GM19467 (cell line): Measurements from ENCODE around the gene ARHGAP25.

ENCODE experiments used
- ATAC-seq: cut with Tn5 transposase; IDR thresholded peaks from one replicate; pipeline ENCODE4 v1.9.1; 2021; ENCODE audit warnings: mild to moderate bottlenecking, moderate library complexity; ENCODE audit not compliant: unreplicated experiment

The ARHGAP25 gene

DNA sequence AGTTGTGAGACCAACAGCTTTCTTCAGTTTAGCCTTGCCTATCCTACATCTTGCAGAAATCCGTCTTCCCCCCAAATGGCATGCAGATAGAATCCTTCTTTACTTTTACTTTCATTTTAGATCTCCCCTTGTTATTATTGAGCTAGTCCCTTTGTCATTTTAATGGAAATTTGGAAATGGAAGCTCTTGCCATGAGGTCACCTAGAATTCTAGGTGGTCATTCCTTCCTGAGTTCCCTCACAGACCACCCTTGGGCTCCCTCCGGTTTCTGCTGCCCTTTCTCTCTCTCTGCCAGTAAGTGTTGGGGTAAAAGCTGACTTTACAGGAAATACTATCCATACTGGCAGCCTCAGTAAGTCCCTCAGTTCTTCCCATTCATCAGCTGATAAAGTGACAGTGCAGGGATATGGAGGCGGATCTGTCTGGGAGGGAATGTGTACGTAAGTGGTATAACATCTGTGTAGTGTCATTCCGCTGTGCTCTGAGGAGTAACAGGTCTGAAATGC lies 30.2 kb downstream of the ARHGAP25 start:
- ATAC-seq: no peak

DNA sequence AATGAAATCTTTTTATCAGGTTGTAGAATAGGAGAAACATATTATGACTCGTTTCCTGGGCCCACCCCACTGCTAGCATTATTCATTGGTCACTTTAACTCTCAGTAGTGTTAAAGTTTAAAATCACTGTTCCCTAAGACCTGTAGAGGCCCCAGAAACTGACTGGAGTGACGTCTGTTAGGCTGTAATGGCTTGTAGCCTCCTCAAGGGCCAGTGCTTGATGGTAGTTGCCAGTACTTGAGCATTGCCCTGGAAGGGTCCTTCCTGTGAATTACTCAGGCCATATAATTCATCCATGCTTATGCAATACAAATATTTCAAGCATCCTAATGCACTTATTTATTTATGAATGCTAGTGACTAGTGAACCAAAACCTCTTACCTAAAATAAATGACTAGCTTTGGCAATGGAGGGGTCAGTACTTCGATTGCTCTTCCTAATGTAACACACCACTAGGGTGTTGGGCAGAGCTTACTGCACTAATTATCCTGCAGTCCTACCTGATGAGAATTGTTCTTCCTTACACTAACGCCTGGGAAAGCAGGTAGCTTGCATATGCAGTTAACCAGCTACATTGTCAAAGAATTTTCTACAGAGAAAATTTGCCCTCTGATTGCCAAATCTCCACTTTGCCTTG lies 31.2 kb downstream of the ARHGAP25 start:
- ATAC-seq: peak; percentile 4

DNA sequence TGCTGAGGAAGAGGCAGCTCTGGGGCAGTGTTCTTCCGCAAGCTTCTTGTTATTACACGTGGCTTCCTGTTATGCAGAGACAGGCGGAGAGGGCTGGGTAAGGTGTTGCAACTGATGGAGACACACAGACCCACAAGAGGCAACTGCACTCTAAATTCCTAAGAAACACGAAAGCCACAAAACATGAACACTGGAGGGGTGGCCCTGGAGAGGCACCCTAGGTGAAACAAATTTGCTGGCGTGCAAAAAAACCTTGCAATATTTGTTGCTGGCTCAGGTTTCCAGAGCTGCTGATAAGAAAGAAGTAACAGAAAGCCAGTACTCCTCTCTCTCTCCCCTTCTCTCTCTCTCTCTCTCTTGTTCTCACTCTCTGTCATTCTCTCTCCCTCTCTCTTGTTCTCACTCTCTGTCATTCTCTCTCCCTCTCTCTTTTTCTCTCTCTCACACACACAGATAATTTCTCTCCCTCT lies 31.8 kb downstream of the ARHGAP25 start:
- peak; percentile 40 for ATAC-seq

DNA sequence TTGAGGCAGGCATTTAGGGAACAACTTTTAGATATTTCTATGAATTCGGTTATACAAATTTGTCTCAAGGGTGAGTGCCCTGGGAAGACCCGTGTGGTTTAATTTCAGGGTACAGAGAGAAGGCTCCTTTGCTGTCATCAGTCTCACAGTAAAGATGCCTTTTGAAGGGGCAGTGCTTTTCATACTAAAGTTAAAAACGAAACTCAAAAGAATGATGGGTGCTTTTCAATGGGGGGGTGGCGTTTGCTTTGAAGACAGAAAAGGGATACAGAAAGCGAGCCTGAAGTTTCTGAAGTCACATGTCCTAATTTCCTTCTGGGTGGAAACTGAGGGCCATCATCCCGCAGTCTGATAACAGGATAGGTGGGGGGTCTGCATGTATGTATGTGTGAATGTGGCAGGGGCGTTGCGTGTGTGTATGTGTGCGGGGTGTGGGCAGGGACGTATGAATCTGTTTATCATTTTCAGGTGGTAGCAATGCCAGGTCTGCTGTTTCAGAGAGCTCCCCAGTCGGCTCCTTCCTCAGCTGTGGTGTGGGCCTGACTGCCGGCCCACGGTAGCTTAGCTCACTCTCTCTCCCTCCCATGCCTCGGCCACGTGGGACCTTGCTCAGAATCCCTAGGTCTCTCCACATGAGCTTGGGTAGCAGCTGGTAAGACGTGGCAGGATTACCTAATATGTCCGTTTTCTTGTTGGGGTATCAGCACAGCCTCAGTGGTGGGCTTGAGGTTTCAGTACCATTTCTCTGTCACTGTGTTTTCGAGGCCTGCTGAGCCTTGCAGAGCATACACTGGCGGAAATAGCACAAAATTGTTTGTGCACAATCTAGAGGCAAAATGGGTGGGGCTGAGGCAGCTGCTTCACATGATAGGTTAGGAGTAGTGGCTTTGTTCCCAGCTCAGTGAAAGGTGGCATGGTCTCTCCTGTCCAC lies 32.7 kb downstream of the ARHGAP25 start:
- ATAC-seq: peak; percentile 40

DNA sequence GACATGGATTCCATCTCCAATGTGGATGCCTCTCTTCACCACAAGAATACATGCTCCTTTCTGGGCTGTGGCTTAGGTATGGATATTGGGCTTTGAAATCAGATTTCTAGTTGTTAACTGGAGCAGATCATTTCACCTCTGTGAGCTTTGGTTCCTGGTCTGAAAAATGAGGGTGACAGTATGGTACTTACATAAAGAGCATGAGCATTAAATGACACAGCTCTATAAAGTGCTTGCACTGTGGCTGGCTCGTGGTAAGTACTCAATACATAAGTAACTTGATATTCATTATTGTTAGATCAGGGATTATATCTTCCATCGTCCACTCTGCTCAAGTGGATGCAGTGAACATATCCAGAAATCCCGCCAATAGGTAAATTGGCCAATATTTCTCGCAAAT lies 33.4 kb downstream of the ARHGAP25 start:
- ATAC-seq: no peak

DNA sequence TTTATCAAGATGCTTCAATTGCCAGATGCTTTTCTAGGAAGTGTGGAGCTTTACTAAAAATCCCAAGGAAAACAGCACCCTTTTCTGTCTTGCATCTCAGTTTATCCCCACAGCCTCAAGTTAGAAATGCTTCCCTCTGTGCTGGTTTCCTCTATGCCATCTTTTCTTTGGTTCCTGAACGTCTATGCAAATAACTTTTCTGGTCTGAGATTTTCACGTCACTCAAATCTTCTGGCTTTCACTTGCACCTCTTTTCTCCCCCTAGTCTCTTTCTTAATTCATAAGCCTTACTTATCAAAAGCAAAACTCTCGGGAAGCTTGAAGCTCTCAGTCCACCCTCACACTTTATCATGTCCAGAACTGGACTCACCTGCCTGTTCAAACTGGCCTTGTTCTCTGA lies 33.9 kb downstream of the ARHGAP25 start:
- ATAC-seq: no peak

DNA sequence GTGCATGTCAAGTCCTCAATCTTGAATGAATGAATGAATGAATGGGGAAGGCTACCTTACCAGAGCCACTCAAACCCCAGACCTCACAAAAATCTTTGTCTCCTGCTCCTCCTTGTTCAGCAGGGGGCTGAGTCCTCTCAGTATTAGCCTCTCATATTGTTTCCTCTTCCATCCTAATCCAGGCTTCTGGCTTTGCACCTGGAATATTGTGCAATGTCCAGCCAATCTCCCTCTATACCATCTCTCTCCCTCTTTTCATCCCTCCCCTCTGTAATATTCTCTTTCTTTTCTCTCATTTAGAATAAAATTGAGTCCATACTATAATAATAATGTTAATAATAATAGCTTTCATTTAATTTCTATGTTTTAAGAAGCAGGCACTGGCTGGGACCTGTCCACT lies 34.3 kb downstream of the ARHGAP25 start:
- no peak for ATAC-seq

DNA sequence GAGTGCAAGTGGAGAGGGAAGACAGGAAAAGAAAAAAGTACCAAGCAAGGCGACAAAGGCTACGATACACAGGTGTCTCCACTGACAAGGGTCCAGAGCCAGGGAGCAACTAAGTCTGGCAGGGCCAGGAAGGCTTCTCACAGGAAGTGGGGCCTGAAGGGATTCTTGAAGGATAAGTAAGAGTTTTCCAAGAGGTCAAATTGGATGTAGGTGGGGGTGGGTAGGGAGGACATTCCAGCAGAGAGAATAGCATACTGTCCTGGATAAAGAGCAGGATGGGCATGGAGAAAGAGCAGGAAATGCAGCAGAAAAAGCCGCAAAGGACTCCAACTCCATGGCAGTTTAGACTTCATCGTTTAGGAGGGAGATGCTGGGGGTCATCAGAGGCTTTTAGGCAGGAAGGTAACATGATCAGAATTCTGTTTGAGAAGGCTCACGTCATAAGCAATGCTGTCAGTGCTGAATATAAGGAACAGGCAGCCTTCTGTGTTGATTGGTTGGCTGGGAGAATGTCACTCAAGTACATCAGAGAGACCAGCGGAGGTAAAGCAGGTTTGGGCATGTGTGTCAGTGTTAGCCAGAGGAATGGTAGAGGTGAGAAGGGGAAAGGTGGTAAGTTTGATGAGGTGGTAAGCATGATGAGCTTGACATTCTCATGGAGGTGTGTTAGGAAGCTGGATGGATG lies 35.1 kb downstream of the ARHGAP25 start:
- no peak for ATAC-seq

DNA sequence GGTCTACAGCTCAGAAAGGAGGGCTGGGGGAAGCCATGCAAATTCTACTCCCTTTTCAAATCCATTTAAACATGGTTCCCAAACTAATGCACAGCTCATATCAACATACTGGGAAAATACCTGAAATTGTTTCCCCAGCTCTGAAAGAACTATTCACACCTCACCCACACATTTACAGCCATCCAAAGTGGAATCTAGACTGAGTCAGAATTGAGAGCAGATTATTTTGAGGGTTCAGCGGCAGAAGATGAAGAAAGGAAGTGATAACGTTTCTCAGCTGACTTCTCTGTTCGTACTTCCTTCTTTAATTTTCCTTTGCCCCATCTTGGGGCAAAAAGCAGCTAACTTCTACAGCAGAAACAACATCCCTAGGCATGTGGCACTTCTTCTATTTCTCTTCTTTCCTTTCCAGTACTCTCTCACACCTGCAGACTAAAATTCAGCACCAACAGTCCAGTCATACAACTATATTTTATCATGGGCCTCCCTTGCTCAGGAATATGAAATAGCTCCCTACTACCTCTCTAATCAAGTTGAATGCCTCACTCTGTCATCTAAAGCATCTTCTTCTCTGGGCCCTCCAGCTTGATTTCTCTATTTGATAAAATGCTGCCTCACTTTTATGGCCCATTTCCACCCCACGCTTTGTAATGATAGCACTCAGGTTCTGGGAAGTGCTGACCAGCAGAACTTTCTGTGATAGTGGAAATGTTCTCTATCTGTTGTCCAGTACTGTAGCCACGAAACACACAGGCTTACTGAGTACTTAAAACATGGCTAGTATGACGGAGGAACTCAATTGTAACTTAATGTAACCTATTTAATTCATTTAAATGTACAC lies 35.9 kb downstream of the ARHGAP25 start:
- ATAC-seq: no peak

DNA sequence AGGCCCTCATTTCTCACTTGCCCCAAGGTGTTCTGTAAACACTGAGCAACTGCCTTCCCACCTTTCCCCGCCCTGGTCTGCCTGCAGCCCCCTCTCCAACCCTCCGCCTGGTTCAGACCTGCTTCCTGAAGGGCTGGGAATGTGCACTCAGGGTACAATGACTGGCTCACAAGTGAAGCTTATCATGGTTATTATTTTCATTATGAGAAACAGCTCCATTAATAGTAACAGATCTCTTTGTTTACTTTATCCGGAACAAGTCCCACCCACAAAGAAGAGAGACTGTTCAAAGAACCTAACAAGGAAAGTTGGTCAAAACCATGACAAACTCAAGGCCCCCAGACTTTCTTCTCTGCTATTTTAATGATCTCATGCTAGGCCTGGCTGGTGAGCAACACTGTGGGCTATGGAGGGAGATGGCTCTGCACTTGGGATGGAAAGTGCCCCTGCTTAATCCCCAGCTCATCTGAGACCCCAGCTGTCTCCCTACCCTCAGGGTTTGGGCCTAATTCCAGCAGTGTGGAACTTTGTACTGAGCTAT lies 36.7 kb downstream of the ARHGAP25 start:
- no peak for ATAC-seq

DNA sequence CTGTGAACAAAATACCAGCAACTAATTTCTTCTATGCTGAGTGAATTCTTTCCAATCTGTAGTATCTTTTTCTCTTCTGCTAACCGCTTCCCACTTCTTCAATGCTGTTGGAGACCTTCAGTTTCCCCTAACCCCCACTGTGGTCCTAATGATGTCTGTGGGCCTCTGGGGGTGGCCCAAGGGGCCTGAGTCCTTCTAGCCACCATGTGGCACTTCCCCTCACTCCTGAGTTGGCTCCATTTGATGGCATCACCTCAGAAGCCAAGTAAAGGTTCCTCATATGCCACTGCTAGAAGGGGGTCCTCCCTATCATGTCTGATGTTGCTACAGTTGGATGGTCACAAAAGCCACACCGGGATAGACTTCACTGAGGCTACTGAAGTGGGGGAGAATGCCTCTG lies 37.5 kb downstream of the ARHGAP25 start:
- ATAC-seq: no peak

DNA sequence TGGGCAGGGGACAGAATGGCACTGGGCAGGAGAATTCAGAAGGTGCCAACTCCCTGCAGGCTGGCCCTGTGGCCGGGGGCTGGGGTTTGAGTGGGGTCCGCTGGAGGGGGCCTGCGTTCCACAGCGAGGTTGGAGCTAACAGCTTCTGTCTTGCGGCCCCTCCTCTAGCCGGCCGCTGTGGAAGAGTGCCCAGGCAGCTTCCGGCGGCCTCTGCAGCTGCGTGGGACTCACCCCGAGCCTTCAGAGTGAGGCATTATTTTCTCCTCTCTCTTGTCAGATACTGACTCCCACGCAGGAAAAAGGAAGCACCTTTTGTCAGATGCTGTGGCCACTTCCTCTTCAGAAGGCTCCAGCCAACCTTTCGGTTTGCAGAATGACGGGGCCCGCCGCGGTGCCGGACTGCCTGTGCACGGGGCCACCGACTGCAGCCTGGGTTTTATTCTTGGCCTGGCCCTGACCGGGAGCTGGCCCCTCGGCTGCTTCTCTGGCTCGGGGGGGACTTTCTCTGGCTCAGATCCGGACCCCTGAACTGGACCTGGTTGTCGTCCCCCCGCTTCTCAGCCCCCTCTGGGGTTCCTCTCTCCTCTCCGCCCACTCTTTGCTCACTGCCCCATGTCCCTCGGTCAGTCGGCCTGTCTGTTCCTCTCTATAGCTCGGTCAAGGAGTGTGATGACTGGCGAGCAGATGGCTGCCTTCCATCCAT lies 40.1 kb downstream of the ARHGAP25 start:
- peak; percentile 87 for ATAC-seq

DNA sequence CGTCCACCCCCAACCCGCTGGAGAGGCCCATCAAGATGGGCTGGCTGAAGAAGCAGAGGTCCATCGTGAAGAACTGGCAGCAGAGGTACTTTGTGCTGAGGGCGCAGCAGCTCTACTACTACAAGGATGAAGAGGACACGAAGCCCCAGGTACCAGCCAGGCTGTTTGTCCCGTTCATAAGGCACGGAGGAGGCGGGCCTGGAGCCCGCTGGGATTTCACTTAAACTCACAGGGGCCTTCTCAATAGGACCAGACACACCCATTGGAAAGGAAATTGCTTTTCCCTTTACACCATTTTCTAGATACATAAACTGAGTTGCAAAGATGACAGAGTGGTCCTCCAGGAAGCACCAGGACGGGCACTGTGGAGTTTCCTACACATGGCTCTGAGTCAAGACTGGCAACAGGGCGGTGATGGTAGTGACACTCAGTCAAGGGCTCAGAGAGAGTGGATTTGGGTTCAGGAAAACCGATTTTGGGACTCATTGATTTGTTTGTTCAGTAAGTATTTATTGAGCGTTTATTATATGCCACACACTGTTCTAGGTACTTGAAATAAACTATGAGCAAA lies 40.7 kb downstream of the ARHGAP25 start:
- ATAC-seq: no peak

DNA sequence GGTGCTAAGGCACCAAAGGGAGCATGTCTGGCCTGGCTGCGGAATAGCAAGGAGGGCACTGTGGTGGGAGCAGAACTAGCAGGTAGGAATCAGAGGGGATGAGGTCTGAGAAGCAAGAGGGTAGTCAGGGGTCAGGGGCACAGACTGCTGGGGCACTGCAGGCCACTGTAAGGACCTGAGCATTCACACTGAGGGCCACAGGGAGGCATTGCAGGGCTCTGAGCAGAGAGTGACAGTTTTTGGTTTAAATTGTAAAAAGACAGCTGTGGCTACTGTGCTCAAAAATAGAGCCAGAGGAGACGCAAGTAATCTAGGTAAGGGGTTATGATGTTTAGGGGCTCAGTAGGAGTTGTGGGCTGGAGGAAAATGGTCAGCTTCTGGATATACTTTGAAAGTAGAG lies 41.5 kb downstream of the ARHGAP25 start:
- no peak for ATAC-seq

DNA sequence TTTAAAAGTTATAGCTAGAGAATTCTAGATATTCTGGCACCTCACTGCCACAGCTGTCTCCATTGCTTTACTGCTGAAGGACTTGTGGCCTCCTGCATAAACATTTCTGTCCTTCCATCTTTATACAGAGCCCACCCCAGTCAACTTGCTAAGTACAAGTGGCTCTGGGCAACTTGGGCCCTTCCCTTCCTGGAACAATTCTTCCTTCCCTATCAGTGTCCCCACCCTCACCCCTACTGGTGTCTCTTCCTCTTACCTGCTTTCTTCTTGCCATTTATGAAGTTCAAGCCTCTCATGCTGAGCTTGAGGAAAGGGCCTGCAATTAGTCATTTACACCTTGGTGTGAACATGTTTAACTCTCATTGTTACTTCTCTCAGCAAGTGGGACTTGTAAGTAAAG lies 45.0 kb downstream of the ARHGAP25 start:
- no peak for ATAC-seq

DNA sequence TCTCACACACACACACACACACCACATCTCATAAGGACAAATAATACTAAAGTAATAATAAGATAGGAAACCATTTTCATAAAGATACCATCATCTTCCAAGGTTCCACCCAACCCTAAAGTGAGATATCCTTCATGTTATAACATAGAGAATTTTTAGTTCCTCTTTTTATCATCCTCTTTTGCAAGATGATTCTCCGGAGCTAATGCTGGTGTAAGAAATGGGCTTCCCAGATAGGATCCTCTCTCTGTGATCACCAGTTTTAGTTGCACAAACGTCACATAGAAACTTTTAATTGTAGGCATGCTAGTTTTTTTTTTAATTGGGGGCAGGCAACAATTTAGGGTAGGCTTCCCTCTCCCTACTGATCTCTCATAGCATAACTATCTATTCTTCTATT lies 49.6 kb downstream of the ARHGAP25 start:
- no peak for ATAC-seq

DNA sequence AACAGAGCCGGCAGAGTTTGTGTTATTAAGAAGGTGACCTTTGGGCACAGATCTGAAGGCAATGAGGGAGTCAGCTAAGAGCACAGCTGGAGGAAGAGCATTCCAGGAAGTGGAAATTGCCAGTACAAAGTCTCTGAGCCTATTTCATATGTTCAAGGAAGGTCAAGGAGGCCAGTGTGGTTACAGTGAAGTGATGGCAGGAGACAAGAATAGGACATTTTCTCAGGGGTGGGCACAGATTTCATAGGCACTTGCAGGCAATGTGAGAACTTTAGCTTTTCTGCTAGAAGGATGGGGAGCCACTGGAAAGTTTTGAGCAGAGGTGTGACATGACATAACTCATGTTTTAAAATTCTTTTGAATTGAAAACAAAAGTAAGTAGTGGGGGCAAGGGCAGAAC lies 50.3 kb downstream of the ARHGAP25 start:
- ATAC-seq: no peak

DNA sequence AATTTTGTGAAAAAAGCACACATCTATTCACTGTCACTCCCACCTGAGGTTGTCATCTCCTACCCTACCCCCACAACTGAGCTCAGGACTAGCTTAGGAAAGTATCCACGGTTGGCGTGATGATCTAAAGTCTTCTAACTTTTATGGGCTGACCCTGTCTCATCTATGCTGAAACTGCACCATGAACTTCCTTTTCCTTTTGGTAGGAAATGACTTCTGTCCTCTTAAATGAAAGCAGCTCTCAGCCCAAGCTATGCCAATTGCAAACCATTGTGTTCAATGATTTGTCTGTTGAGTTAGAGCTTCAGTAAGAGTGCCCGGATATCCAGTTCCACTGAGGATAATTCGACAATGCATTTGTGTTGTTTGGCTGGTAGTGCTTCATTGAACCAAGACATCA lies 52.7 kb downstream of the ARHGAP25 start:
- ATAC-seq: no peak

DNA sequence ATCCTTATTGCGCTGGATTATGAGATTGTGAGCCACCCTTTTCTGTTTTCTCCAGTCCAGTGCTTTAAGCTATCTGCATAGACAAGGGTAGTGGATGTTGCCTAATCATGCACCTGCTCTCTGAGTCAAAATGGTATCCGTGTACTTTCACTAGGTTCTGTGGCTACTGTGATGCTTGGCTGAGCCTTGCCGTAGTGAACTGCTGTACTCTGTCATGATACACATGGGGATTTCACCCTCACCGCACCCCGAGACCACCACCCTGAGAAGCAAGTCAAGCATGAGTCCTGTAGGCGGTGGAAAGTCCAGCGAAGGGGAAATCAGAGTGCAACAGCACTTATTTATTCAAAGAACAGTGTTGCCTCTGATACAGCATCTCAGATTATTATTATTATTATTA lies 55.0 kb downstream of the ARHGAP25 start:
- peak; percentile 99 for ATAC-seq
